ENCODE results near the gene GNL2.
"Not testable (repeated sequence)": the region's sequence is repeated elsewhere in the genome, so short reads cannot be mapped to it uniquely, and the experiment has no call there.

GNL2 gene

DNA sequence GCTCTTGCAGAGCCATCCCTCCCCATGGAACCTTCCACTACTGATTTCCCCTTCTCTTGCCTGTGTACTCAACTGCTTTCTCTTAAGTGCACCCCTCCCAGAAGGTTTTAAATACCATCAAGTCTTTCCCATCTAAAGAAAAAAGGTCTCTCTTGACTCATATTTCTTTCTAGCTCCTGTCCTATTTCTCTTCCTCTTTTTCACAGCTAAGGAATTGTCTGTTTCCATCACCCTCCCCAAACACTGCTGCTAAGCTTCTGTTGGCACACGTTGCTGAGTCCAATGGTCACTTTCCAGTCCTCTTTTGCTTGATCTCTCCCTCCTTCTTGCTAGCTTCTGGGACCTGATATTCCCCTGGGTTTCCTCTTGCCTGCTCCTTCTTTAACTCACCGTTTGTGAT lies 13.3 kb upstream of the GNL2 start:
- no peak for DNase-seq (ENCODE audit: low read depth in 2 of 3, low spot score in 1 of 3)

DNA sequence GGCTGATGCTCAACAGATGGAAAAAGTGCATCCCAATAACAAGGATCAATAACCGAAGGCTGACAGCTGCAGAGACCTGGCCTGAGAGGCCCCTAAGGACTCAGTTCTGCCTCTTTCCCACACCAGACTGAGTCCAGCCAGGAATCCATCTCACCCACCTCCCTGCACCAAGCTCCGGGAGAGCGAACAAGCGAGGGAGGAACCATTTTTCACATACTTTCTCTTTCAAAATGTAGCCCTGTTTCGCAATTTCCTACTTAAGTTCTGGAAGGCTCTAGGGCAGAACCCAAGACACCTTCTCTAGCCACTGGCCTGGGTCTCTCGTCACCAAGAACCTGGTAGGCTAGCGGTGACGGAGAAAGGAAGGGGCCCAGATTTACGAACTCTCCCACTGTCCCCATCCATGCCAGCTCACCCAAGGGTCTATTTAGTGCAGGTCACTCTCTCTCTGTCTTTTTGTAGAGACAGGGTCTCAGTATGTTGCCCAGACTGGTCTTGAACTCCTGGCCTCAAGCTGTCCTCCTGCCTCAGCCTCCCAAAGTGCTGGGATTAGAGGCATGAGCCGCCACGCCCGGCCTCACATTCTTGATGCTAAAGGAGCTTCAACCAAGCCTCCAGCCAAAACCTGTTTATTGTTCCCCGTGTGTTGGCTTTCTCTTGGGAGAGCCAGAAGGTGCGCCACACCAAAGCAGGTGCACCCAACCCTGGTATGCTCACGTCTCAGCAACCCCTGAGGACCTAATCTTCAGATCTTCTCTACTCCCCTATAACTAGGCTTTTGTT lies 10.9 kb upstream of the GNL2 start:
- no peak for DNase-seq (ENCODE audit: low read depth in 2 of 3, low spot score in 1 of 3)

DNA sequence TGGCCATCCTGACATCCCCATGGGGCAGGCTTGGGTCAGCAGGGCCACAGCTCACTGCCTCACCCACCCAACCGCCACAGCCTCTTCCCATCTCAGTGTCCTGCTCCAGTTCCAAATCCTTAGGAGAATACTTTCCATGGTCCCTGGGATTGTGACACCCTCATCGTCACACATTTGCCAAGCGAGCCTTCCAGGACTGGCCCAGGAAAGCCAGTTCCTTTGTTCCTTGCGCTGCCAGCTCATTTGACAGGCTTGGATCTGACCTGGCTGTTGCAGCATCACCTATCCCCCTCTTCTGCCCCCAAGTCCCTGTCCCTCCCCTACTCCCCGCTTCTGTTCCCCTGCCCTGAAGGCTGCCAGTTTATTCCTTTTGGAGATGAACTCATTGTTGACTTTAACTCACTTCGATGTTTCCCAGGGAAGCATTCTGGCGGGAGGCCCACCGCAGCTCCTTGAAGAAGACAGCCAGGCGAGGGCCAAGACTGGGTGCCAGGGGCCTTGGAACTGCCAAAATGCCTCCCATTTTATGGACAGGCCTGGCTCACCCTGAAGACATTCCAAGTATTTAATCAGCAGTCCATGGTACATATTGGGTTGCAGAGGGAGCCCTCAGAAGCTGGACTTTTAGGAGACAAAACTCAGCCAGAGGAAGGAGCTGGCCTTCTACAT lies 10.2 kb upstream of the GNL2 start:
- DNase-seq (ENCODE audit: low read depth in 2 of 3, low spot score in 1 of 3), result no peak

DNA sequence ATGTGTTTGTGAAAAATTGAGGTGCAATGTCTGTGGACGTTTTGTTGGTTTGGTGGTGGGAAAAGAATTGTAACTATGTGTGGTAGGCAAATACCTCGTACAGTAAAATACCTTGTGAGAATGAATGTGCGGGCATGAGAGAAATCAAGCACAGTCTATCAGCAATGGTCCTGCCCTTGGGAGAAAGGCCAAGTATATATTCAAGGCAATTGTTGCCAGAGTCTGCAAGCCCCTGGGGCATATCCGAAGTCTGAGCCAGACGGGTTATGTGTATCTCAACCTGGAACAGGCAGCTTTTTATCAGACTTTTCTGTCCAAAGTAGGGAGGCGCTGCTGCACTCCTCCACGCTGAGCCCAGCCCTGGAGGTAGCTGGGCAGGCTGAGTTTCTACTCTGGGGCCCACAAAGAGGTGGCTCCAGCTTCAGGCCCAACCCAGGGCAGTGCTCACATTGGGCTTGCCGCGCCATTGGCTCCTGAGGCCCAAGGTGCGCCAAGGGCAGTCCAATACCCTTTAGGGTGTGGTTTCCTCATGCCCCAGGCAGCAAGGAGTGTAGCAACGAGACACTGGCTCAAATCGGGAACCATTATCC lies 9.4 kb upstream of the GNL2 start:
- DNase-seq (ENCODE audit: low read depth in 2 of 3, low spot score in 1 of 3), result no peak

DNA sequence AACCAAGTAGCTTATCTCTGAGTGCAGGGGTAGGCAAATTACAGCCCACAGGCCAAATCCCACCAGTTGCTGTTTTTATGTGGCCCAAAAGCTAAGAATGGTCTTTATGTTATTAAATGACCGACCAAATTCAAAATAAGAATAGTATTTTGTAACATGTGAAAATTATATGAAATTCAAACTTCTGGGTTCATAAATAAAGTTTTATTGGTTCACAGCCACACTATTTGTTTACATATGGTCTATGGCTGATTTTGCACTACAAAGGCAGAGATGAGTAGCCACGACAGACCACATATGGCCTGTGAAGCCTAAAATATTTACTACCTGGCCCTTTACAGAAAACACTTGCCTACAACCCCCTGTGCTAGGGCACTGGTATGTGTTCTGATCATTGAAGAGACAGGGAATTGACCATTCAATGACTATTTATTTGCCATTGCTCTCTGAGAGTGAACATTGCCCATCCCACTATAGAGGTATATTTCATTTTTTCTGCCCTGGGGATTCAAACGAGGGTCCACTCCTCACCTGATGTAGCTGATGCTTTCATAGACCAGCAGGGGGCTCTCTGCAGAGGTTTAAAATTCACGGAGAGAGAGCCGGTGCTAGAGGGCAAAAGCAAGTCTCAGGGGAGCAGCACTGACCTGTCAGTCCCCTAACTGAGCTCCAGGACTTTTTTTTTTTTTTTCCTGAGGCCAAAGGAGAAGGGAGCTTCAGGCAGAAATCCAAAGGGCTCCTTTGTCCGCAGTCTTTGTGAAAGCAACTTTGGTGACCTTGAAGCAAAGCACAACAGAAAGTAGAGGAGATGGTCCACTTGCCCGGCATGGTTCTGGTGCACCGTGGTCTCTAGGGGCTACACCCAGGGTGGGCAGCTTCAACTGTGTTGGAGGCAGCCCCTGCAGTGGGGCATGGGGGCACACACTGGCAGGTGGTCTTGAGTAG lies 7.3 kb upstream of the GNL2 start:
- peak in 1 of 3 donors; percentile 26 for DNase-seq (ENCODE audit: low read depth in 2 of 3, low spot score in 1 of 3)

DNA sequence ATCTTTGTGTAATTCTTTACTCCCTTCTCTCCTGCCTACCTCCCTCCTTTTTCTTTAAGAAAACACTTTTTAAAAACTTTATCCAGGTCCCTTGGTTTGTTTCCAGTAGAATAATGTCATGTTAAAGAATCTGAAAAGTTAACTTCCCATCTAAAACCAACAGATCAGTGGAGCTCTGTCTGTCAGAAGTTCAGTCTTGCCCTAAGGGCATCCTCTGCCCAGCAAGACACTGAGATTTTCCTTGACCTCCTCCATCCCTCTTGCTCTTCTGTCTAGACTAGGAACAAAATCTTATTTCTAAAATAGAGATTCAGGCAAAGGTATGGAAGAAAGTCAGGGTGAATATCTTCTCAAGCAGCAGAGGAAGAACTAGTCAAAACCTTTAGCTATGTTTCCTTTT lies 5.7 kb upstream of the GNL2 start:
- no peak for DNase-seq (ENCODE audit: low read depth in 2 of 3, low spot score in 1 of 3)

DNA sequence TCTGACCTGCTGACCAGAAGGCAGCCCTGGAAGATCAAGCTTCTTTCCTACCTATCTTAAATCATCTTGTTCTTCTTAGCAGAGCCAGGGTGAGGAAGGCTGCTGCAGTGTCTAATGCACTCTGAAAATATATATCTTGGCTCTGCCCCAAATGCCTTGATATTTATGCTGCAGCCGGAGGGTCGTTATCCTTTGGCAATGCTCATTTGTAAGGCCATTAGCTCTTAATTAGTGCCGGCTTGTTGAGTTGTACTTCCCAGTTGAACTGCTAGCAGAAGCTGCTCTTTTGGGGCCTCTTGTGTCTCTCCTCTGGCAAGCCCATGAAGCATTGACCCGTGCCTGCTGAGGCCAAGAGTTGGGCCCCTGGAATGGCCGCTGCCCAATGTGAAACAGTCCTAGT lies 4.2 kb upstream of the GNL2 start:
- DNase-seq (ENCODE audit: low read depth in 2 of 3, low spot score in 1 of 3), result no peak

DNA sequence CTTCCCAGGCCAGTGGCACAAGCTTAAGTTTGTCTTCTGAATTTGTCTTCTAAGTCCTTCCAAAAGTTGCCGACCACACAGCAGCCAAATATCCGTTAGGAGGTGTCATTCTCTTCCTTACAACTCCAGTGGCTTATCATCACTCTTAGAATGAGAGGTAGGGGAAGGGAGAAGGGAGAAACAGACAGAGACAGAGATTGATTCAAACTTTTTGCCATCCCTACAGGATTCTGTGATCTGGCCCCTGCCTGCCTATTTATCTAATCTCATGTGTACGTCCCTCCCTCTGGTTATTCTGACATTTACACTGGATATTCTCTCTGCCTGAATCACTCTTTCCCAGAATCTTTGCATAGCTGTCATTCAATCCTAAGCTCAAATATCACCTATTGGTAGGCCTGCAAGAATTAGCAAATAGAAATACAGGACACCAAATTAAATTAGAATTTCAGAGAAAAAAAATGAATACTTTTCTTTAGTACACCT lies 488 bp upstream of the GNL2 start:
- no peak for DNase-seq (ENCODE audit: low read depth in 2 of 3, low spot score in 1 of 3)

DNA sequence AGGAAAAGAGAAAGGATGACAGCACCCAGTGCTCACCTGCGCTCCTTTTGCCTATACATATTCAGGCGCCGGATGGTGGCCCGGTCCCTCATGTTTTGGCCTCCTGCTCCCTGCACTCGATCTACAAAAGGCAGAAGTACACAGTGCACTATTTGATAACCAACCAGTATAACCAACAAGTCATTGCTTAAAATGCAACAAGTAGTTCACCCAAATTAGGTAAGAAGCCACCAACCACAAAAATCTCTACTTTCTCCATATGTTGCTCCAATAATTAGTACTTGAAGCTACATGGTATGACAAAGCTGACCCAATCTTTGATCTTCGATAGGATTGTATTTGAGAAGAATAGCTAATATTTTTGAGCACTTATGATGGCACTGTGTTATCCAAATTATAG lies 2.0 kb downstream of the GNL2 start:
- no peak for DNase-seq (ENCODE audit: low read depth in 2 of 3, low spot score in 1 of 3)

DNA sequence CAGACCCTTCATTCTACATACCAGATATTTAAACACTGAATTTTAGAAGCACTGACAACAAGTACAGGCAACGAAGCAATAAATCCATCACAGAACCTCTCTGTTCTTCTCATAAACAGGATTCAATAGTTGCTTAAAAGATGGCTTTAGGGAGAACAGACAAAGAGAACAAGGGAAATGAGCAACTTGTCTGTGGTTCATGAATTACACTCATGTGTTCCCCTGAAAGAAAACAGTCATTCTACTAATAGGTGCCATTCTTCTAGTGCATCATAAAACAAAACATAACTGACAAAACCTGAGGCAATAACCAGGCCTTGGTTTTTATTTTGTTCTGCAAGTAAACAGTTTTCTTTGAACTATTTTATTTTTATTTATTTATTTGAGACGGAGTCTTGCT lies 6.8 kb downstream of the GNL2 start:
- DNase-seq (ENCODE audit: low read depth in 2 of 3, low spot score in 1 of 3), result no peak

DNA sequence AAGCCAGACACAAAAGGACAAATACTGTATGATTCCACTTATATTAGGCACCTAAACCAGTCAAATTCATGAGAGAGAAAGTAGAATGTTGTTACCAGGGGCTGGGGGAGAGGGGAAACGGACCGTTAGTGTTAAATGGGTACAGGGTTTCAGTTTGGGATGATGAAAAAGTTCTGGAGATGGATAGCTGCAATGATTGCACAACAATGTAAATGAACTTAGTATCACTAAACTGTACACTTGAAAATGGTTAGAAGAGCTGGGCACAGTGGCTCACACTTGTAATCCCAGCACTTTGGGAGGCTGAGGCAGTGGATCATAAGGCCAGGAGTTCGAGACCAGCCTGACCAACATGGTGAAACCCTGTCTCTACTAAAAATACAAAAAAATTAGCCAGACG lies 11.2 kb downstream of the GNL2 start:
- not testable (repeated sequence) for DNase-seq (ENCODE audit: low read depth in 2 of 3, low spot score in 1 of 3)

DNA sequence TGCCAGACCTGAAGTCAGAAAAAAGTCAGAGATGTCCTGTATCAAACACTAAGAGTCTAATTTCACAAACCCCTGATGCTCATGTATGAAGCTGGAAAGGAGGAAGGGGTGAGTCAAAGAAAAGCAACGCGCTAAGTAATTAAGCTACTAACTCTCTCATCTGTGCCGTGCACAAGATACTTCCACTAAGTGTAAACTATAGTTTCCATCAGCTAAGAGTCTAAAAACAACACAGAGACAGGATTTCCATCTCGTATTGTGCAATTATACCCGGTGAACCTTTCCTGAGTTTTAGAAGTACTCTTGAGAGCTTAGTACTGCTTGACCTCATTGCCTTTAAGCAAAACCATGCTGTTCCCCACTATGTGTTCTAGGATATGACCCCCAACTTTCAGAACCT lies 20.0 kb downstream of the GNL2 start:
- no peak for DNase-seq (ENCODE audit: low read depth in 2 of 3, low spot score in 1 of 3)

DNA sequence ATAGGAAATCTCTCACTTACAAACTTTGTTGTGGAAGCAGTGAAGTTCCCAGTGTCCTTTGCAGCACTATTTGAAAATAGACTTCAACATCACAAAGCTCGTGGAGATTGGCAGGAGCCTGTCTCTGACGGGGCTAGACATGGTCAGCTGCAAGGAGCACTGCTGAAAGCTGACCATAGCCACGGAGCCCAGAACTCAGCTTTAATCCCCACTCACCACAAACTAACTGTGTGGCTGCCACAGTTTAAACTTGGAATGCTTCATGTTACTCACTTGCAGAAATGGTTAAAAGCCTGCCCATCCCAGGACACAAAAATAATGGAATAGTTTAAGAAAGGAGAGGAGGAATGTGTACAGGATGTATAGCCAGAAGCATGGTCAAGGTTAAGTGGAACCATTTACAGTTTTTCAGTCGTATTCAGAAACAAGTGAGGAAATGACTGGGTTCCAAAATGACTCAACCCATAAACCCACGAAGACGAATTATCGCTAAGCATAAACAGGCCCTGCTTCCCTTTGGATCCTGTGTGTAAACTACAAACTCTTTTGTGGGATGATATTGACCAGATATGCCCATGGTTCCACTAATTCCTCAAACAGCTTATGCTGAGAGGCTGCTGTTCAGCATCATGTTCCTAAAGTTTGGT lies 20.8 kb downstream of the GNL2 start:
- DNase-seq (ENCODE audit: low read depth in 2 of 3, low spot score in 1 of 3), result peak in 1 of 3 donors; percentile 24

DNA sequence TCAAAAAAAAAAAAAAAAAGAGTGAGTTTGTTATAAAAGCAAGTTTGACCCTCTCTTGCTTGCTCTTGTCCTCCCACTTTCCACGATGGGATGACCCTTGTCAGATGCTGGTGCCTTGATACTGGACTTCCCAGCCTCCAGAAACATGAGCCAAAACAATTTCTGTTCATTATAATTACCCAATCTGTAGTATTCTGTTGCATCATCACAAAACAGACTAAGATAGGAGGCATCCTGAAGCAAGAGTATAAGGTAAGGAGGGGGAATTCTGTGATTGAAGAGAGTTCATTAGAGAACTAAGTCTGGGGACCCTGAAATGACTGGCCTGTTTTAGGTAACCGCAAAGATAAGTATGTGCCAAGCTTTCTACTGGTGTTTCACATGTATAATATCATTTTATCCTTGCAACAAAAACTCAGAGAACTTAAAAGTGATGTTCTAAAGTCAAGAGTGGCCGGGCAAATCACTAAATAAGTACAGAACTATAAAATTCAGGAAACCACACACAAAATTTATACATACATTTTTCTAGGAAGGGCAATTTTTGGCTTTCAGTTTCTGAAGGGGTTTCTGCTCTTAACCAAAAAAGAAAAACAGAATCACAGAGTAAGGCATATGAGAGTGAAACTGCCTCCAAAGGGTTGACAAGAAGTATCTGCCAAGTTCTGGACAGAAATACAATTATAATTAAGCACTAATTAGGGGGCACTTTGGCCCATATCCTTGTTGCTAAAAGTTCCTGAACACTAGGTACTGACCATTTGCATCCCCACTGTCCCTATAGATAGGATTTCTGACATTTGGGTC lies 25.0 kb downstream of the GNL2 start:
- DNase-seq (ENCODE audit: low read depth in 2 of 3, low spot score in 1 of 3), result no peak

DNA sequence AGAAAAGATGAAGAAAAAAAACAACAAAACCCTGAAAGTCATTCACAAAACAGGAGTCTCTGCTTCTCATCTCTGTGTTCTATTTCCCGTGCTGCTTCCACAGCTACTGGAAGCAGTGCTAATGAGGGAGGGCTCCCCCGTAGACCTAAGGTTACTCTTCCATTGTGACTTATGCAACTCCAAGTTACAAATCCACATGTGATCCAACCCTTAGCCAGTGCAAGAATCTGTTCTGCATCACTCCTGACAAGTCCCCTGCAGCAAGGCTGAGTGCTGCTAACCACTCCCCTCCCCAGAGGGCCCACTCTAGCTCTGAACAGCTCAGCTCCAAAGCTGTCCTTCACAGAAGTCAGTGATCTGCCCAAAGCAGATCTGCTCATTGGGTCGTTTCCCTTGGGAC lies 28.7 kb downstream of the GNL2 start:
- no peak for DNase-seq (ENCODE audit: low read depth in 2 of 3, low spot score in 1 of 3)

DNA sequence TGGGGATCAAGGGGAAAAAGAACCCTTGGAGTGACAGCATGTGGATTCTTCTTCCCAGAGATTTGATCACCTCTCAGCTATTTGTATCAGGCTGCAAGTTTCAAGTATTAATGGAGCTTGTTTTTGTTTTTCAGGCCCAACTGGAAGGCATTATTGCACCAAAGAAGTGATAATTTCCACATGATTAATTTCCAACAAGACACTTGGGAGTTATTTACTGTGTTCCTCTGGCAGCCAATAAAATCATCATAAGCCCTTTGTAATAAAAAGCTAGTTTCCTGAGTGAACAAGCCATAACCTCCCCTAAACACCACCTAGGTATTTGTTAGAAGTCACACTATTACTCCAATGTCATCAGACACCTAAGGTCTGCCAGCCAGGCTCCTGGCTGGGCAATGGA lies 30.8 kb downstream of the GNL2 start:
- DNase-seq (ENCODE audit: low read depth in 2 of 3, low spot score in 1 of 3), result no peak

DNA sequence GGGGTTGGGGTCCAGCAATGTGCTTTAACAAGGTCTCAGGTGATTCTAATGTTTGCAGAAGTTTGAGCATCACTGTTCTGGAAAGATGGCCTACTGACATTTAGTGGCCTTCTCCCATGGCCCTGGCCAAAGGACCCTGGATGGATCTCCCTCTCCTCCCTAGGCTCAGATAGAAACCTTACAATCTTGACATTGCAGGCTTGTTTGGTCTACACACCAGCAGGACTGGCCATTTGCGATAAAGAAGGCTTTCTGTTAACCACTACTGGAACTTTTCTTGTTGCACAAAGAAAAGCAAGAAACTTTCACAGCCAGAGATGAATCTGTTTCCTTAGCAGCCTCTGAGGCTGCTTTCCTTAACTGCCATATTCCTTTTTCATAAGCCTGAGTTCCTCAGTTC lies 32.8 kb downstream of the GNL2 start:
- no peak for DNase-seq (ENCODE audit: low read depth in 2 of 3, low spot score in 1 of 3)

DNA sequence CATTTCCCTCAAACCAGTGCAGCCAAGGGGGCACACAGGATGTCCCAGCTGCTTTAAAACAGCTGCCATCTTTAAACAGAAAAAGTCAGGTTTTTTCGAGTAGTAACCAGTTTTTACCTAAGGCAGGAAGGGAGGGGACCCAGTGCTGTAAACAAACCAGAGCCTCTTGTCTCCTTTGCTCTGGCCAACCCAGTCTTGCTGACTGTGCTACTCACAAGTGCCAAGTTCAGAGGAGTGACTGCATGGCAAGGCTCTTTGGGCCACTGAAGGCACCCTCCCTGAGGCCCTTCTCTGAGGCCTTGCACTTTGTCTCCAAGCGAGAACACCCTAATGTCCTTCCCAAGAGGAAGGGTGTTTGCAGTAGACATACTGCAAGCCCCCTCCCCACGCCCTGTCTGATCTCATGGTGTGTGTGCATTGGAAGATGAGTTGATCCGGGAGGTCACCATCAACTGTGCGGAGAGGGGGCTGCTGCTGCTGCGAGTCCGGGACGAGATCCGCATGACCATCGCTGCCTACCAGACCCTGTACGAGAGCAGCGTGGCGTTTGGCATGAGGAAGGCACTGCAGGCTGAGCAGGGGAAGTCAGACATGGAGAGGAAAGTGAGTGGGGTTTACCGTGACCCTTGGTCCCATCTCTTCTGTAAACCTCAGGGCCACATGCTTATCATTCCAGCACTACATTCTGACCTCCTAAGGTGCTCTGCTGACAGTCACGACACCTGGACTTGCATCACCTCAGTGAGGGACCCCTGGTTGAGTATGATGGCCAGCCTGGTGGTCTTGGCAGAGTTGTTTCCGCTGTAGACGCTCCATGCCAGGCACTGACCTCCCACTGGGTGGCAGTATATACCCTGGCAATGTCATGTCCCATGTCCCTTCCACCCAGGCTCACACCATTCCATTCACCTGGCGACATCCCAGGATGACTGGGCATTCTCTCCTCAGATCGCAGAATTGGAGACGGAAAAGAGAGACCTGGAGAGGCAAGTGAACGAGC lies 34.3 kb downstream of the GNL2 start:
- peak in 2 of 3 donors; percentile 17 to 30 for DNase-seq (ENCODE audit: low read depth in 2 of 3, low spot score in 1 of 3)

Data from stimulated activated CD4-positive, alpha-beta T cell treated with anti-CD3 and anti-CD28 coated beads, Interleukin-12 subunit alpha, Interleukin-12 subunit beta, amount 100 ng/mL, for 48 hours (primary cell).